Astrocyte (in vitro differentiated cells and primary cell): ENCODE data around the gene PACRG. TPM values are rescaled to one million over a fixed set of nuclear protein-coding genes. Genes with fewer than 3 reads are reported as not detected.

Source experiments
- DNase-seq: peaks from one replicate; pipeline ENCODE4 v3.0.0-alpha.2; 2010; ENCODE audit warnings: low read depth
- FAIRE-seq: peaks from 2 replicates; lab custom pipeline; 2011; peaks lifted over from hg19 to GRCh38; lab: Jason Lieb, UNC
- H2AFZ ChIP-seq: 2 replicates; pipeline ENCODE4 v1.6.0; 2012; ENCODE audit warnings: low read depth, low read length, inconsistent platforms
- H3K27ac ChIP-seq: 2 replicates; pipeline ENCODE4 v1.5.1; 2011; ENCODE audit warnings: low read depth, low read length, inconsistent platforms
- H3K27me3 ChIP-seq: 2 replicates; pipeline ENCODE4 v1.6.0; 2011; ENCODE audit warnings: low read length, inconsistent platforms; ENCODE audit not compliant: insufficient read depth
- H3K36me3 ChIP-seq: 2 replicates; pipeline ENCODE4 v1.5.1; 2011; ENCODE audit warnings: low read length, inconsistent platforms; ENCODE audit not compliant: insufficient read depth
- H3K4me1 ChIP-seq: 2 replicates; pipeline ENCODE4 v1.5.1; 2011; ENCODE audit warnings: low read length, inconsistent platforms; ENCODE audit not compliant: insufficient read depth
- H3K4me2 ChIP-seq: 2 replicates; pipeline ENCODE4 v1.6.0; 2012; ENCODE audit warnings: low read length, inconsistent platforms
- H3K4me3 ChIP-seq: 2 replicates; pipeline ENCODE4 v1.5.1; 2011; ENCODE audit warnings: low read depth, mild to moderate bottlenecking, low read length, inconsistent platforms; ENCODE audit not compliant: insufficient read depth
- H3K79me2 ChIP-seq: 2 replicates; pipeline ENCODE4 v1.6.0; 2012; ENCODE audit warnings: mild to moderate bottlenecking, low read length, inconsistent platforms; ENCODE audit not compliant: insufficient read depth
- H3K9ac ChIP-seq: 2 replicates; pipeline ENCODE4 v1.6.0; 2012; ENCODE audit warnings: mild to moderate bottlenecking, low read length, inconsistent platforms
- H3K9me3 ChIP-seq: 2 replicates; pipeline ENCODE4 v1.5.1; 2012; ENCODE audit warnings: low read depth, mild to moderate bottlenecking, low read length, inconsistent platforms; ENCODE audit not compliant: insufficient read depth
- H4K20me1 ChIP-seq: 2 replicates; pipeline ENCODE4 v1.6.0; 2012; ENCODE audit warnings: low read length, inconsistent platforms; ENCODE audit not compliant: insufficient read depth
- H3K27ac Mint-ChIP-seq: one replicate; pipeline ENCODE4 v1.8.0; 2021; ENCODE audit warnings: mild to moderate bottlenecking, mixed read lengths; ENCODE audit not compliant: unreplicated experiment
- H3K27me3 Mint-ChIP-seq: one replicate; pipeline ENCODE4 v1.8.0; 2021; ENCODE audit warnings: low read depth, mixed read lengths; ENCODE audit not compliant: unreplicated experiment
- H3K36me3 Mint-ChIP-seq: one replicate; pipeline ENCODE4 v1.8.0; 2021; ENCODE audit warnings: low read depth, mixed read lengths; ENCODE audit not compliant: unreplicated experiment
- H3K4me1 Mint-ChIP-seq: one replicate; pipeline ENCODE4 v1.8.0; 2021; ENCODE audit warnings: low read depth, mixed read lengths; ENCODE audit not compliant: unreplicated experiment
- H3K4me3 Mint-ChIP-seq: one replicate; pipeline ENCODE4 v1.8.0; 2021; ENCODE audit warnings: mild to moderate bottlenecking, moderate library complexity, mixed read lengths; ENCODE audit not compliant: unreplicated experiment
- H3K9me3 Mint-ChIP-seq: one replicate; pipeline ENCODE4 v1.8.0; 2021; ENCODE audit warnings: mild to moderate bottlenecking, mixed read lengths; ENCODE audit not compliant: unreplicated experiment
- EZH2 ChIP-seq: IDR thresholded peaks from 2 replicates; pipeline ENCODE4 v1.6.1; 2012; ENCODE audit warnings: mild to moderate bottlenecking, low read length, inconsistent platforms; ENCODE audit not compliant: insufficient read depth
- total RNA-seq: library from RNA; stranded (reverse); gene quantifications from 2 replicates; pipeline ENCODE4 v1.2.1, GENCODE V29; 2021
- TF ChIP-seq, protein P1 (sequence below): IDR thresholded peaks from 2 replicates; pipeline ENCODE4 v1.5.1; 2011; ENCODE audit warnings: low read depth, mild to moderate bottlenecking, inconsistent platforms, low read length, moderate library complexity; ENCODE audit not compliant: insufficient read depth

The PACRG gene
- total RNA-seq, 1 donor from 2014 or later: not detected

DNA sequence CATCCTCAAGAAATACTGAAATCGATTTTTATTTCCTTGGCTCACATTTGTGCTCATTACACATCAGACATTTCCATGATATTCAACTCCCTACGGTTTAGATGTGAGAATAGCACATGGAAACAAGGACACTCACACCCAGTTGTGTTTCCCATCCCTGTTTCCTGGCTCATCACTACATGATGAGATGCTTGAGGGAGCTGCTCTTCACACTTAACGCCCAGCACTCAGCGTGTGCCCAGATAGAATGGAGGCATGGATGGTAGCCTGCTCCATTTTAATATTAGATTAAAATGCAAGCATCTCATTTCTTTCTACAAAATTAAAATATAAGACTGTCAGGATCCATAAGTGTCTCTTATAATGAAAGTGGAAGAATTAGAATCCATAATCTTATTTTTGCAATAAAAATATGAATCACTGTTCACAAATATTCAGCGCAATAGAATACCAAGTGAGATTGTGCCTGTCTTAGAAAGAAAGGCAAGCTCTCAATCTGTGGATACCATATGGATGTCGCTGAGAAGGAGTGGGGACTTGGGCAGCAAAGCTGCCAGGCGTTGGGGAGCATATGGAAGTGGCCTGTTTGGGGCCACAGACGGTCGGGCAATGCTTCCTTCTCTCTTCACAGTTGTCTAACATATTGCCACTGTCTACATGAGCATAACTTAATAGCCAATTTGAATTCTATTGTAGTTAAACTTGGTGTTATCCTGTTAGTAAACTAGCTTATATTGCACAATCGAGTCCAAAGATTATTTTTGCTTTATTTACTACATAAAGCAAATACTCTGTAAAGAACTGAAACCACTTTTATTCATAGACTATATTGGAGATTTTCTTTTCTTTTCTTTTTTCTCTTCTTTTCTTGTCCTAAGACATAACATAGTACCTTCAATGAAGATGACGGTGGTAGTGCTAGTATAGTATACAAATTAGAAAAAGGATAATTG, 479.9 kb downstream of the PACRG start:
- Histone ChIP-seq H2AFZ (no peak overlapping the region), H3K27ac (no peak overlapping the region), H3K4me3 (no peak overlapping the region), H4K20me1 (no peaks in the 10 kb centered on the region), H3K79me2 (no peaks in the 10 kb centered on the region), H3K9ac (no peak overlapping the region), H3K4me2 (no peak overlapping the region), H3K27me3 (no peaks in the 10 kb centered on the region), H3K9me3 (peaks cover 6% of the 10 kb centered on the region), H3K4me1 (no peaks in the 10 kb centered on the region), H3K36me3 (no peaks in the 10 kb centered on the region)
- Mint-ChIP-seq H3K4me3 (no peak overlapping the region), H3K27ac (no peak overlapping the region), H3K27me3 (peaks cover 6% of the 10 kb centered on the region), H3K36me3 (peaks cover 3% of the 10 kb centered on the region), H3K4me1 (no peaks in the 10 kb centered on the region), H3K9me3 (peaks cover 7% of the 10 kb centered on the region)
- FAIRE-seq (no peak), DNase-seq (no peak)
- no peak for TF ChIP-seq EZH2
- TF ChIP-seq, protein P1, sequence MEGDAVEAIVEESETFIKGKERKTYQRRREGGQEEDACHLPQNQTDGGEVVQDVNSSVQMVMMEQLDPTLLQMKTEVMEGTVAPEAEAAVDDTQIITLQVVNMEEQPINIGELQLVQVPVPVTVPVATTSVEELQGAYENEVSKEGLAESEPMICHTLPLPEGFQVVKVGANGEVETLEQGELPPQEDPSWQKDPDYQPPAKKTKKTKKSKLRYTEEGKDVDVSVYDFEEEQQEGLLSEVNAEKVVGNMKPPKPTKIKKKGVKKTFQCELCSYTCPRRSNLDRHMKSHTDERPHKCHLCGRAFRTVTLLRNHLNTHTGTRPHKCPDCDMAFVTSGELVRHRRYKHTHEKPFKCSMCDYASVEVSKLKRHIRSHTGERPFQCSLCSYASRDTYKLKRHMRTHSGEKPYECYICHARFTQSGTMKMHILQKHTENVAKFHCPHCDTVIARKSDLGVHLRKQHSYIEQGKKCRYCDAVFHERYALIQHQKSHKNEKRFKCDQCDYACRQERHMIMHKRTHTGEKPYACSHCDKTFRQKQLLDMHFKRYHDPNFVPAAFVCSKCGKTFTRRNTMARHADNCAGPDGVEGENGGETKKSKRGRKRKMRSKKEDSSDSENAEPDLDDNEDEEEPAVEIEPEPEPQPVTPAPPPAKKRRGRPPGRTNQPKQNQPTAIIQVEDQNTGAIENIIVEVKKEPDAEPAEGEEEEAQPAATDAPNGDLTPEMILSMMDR: no peak

DNA sequence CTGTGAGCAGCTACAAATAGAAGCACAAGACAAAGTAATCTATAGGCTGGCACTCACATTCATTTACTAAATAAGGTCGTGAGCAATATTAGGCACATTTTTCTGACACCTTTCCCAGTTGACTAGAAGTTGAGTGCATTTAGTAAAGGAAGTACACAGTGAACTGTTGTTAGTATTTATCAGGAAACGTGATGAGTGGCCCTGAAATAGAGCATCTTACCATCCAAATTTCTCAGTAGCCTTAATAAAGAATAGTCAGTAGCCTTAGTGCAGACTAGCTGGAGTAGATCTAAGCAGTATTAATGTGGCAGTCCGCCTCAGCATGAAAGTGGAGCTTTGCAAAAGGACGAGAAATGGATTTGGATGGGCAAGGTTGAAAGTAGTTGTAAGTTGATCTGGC, 481.2 kb downstream of the PACRG start:
- Histone ChIP-seq H2AFZ (no peak overlapping the region), H3K79me2 (no peaks in the 10 kb centered on the region), H4K20me1 (no peaks in the 10 kb centered on the region), H3K4me2 (no peak overlapping the region), H3K4me3 (no peak overlapping the region), H3K4me1 (no peaks in the 10 kb centered on the region), H3K27me3 (no peaks in the 10 kb centered on the region), H3K9ac (no peak overlapping the region), H3K36me3 (no peaks in the 10 kb centered on the region), H3K27ac (no peak overlapping the region), H3K9me3 (peaks cover 6% of the 10 kb centered on the region)
- FAIRE-seq: no peak
- Mint-ChIP-seq H3K4me3 (no peak overlapping the region), H3K27ac (no peak overlapping the region), H3K9me3 (peaks cover 7% of the 10 kb centered on the region), H3K36me3 (peaks cover 3% of the 10 kb centered on the region), H3K27me3 (no peaks in the 10 kb centered on the region), H3K4me1 (no peaks in the 10 kb centered on the region)
- DNase-seq: no peak
- TF ChIP-seq EZH2: no peak
- TF ChIP-seq, protein P1: no peak

GRCh38 chr6:163212123-163212522, 484.3 kb downstream of the PACRG start:
- no peak overlapping the region for H2AFZ ChIP-seq
- H3K27me3 ChIP-seq: no peaks in the 10 kb centered on the region
- H3K27ac ChIP-seq: no peak overlapping the region
- Mint-ChIP-seq H3K4me3 (no peak overlapping the region), H3K36me3 (peaks cover 3% of the 10 kb centered on the region), H3K9me3 (peaks cover 2% of the 10 kb centered on the region), H3K27ac (no peak overlapping the region), H3K27me3 (no peaks in the 10 kb centered on the region), H3K4me1 (no peaks in the 10 kb centered on the region)
- no peaks in the 10 kb centered on the region for H3K36me3 ChIP-seq
- H3K4me3 ChIP-seq: no peak overlapping the region
- FAIRE-seq (no peak), DNase-seq (no peak)
- no peak overlapping the region for H3K9ac ChIP-seq
- H4K20me1 ChIP-seq: no peaks in the 10 kb centered on the region
- H3K4me2 ChIP-seq: no peak overlapping the region
- TF ChIP-seq EZH2: no peak
- TF ChIP-seq, protein P1: no peak
- H3K9me3 ChIP-seq: peaks cover 6% of the 10 kb centered on the region
- H3K79me2 ChIP-seq: no peaks in the 10 kb centered on the region
- H3K4me1 ChIP-seq: no peaks in the 10 kb centered on the region
